PFSK-1 (cell line): ENCODE measurements around the gene PCAT7.

Experiments
- FOXP2 ChIP-seq: optimal IDR thresholded peaks from 2 replicates; pipeline ENCODE3; 2011; ENCODE audit warnings: borderline replicate concordance, control low read depth, inconsistent platforms; ENCODE audit not compliant: insufficient read depth; ENCODE audit errors: extremely low read length, extremely low read depth
- POLR2AphosphoS5 ChIP-seq: IDR thresholded peaks from 2 replicates; pipeline ENCODE4 v1.6.1; 2012; ENCODE audit warnings: low read depth, mild to moderate bottlenecking, control low read depth, low read length, moderate library complexity
- REST ChIP-seq, 2 experiments: IDR thresholded peaks; 2 replicates each; pipeline versions ENCODE4 v1.6.1 to v1.8.0; 2011 to 2012; ENCODE audit warnings: low read depth in 2 of 2, low read length in 2 of 2, control low read depth in 1 of 2, inconsistent platforms in 1 of 2, mild to moderate bottlenecking in 1 of 2, moderate library complexity in 1 of 2; ENCODE audit not compliant: insufficient read depth in 1 of 2
- SIN3A ChIP-seq: IDR thresholded peaks from 2 replicates; pipeline ENCODE4 v1.6.1; 2012; ENCODE audit warnings: mild to moderate bottlenecking, low read length, moderate library complexity, borderline replicate concordance; ENCODE audit not compliant: insufficient read depth
- TAF1 ChIP-seq: IDR thresholded peaks from 2 replicates; pipeline ENCODE4 v1.6.1; 2012; ENCODE audit warnings: low read length, control low read depth, borderline replicate concordance; ENCODE audit not compliant: insufficient read depth

The PCAT7 gene

GRCh38 chr9:94528886-94529285, 26.0 kb upstream of the PCAT7 start:
- TF ChIP-seq FOXP2, result no peak
- no peak for TF ChIP-seq TAF1
- no peak for TF ChIP-seq POLR2AphosphoS5
- TF ChIP-seq SIN3A, result no peak
- TF ChIP-seq REST (IDR thresholded peaks at IDR 0.05; ENCODE audit: insufficient read depth in 1 of 2, low read depth in 2 of 2, low read length in 2 of 2), result no peak

- TF ChIP-seq POLR2AphosphoS5, result no peak
- TF ChIP-seq REST (IDR thresholded peaks at IDR 0.05; ENCODE audit: insufficient read depth in 1 of 2, low read depth in 2 of 2, low read length in 2 of 2), result no peak
- no peak for TF ChIP-seq FOXP2
- TF ChIP-seq TAF1, result no peak
- no peak for TF ChIP-seq SIN3A
Measured at GRCh38 chr9:94533155-94533554, 21.7 kb upstream of the PCAT7 start.

GRCh38 chr9:94533601-94534000, 21.3 kb upstream of the PCAT7 start:
- TF ChIP-seq FOXP2, result no peak
- TF ChIP-seq POLR2AphosphoS5, result no peak
- no peak for TF ChIP-seq TAF1
- TF ChIP-seq SIN3A, result no peak
- no peak for TF ChIP-seq REST (IDR thresholded peaks at IDR 0.05; ENCODE audit: insufficient read depth in 1 of 2, low read depth in 2 of 2, low read length in 2 of 2)

DNA sequence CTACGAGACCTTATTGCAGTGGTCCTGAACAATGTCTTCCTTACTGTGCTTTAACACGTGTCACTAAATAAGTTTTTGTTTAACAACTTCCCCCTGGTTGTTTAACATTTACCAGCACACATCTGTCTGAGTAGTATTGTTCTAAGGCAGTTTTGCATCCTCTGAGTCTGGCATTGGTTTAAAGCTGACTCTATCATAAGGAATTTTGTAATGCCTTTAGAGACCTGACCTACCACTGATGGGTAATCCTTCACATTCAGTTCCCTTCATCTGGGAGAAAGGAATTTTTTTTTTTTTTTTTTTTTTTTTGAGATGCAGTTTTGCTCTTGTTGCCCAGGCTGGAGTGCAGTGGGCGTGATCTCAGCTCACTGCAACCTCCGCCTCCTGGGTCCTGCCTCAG, 20.0 kb upstream of the PCAT7 start:
- TF ChIP-seq POLR2AphosphoS5, result no peak
- no peak for TF ChIP-seq FOXP2
- TF ChIP-seq SIN3A, result no peak
- TF ChIP-seq REST (IDR thresholded peaks at IDR 0.05; ENCODE audit: insufficient read depth in 1 of 2, low read depth in 2 of 2, low read length in 2 of 2), result no peak
- TF ChIP-seq TAF1, result no peak

- TF ChIP-seq REST (IDR thresholded peaks at IDR 0.05; ENCODE audit: insufficient read depth in 1 of 2, low read depth in 2 of 2, low read length in 2 of 2) (no peak), SIN3A (no peak), TAF1 (no peak), POLR2AphosphoS5 (no peak), FOXP2 (no peak)
Measured at GRCh38 chr9:94538908-94539307, 16.0 kb upstream of the PCAT7 start.
